G401 (cell line): ENCODE data around the gene TRMT1. TPM values are rescaled to one million over a fixed set of nuclear protein-coding genes. Genes with fewer than 3 reads are reported as not detected.

Experiments used
- DNase-seq: peaks from one replicate; pipeline ENCODE4 v3.0.0-alpha.2; 2015; ENCODE audit warnings: low spot score
- in situ Hi-C: cut with HindIII; loops from 2 replicates; pipeline ENCODE4 v1.10.0; 2016; ENCODE audit warnings: low sequenced_read_pairs, mixed read lengths
- total RNA-seq: library from RNA; depleted of rRNA; stranded (reverse); fragments of >200 nt; shearing (Covaris generic); gene quantifications from 2 replicates; pipeline ENCODE4 v1.2.3, GENCODE V29; 2014

Gene TRMT1
- total RNA-seq, 1 experiment from 2014 or later: 86.8 TPM

- in situ Hi-C loops: no loop called here
- DNase-seq: peak; percentile 82
Observed at GRCh38 chr19:13078897-13079541, 37.5 kb downstream of the TRMT1 start.

- no peak for DNase-seq
- in situ Hi-C loops: no loop called here
Observed at GRCh38 chr19:13078381-13078780, 38.2 kb downstream of the TRMT1 start.

GRCh38 chr19:13077240-13077639 lies 39.3 kb downstream of the TRMT1 start:
- no peak for DNase-seq
- in situ Hi-C loops: no loop called here

GRCh38 chr19:13076787-13077186 lies 39.8 kb downstream of the TRMT1 start:
- no peak for DNase-seq
- in situ Hi-C loops: no loop called here

GRCh38 chr19:13076320-13076719 lies 40.2 kb downstream of the TRMT1 start:
- in situ Hi-C loops: no loop called here
- no peak for DNase-seq

GRCh38 chr19:13074378-13074777 lies 42.2 kb downstream of the TRMT1 start:
- no peak for DNase-seq
- in situ Hi-C loops: loop anchor here (25.0 kb wide), 1 partner anchor 162 kb away; the partner anchor contains the start of gene SYCE2

- in situ Hi-C loops: loop anchor here (25.0 kb wide), 1 partner anchor 161 kb away; the partner anchor contains the start of gene SYCE2
- DNase-seq: no peak
Observed at GRCh38 chr19:13073263-13073662, 43.3 kb downstream of the TRMT1 start.

- DNase-seq: no peak
- in situ Hi-C loops: loop anchor here (25.0 kb wide), 1 partner anchor 160 kb away; the partner anchor contains the start of gene SYCE2
Observed at GRCh38 chr19:13072188-13072908, 44.2 kb downstream of the TRMT1 start.

GRCh38 chr19:13071444-13072187 lies 44.9 kb downstream of the TRMT1 start:
- DNase-seq: no peak
- in situ Hi-C loops: loop anchor here (25.0 kb wide), 1 partner anchor 159 kb away; the partner anchor contains the start of gene SYCE2

- DNase-seq: peak; percentile 88
- in situ Hi-C loops: loop anchor here (25.0 kb wide), 1 partner anchor 158 kb away; the partner anchor contains the start of gene SYCE2
Observed at GRCh38 chr19:13070425-13071140, 46.0 kb downstream of the TRMT1 start.

- in situ Hi-C loops: loop anchor here (25.0 kb wide), 1 partner anchor 157 kb away; the partner anchor contains the start of gene SYCE2
- DNase-seq: no peak
Observed at GRCh38 chr19:13069415-13070359, 46.9 kb downstream of the TRMT1 start.

- in situ Hi-C loops: loop anchor here (25.0 kb wide), 1 partner anchor 156 kb away; the partner anchor contains the start of gene SYCE2
- DNase-seq: no peak
Observed at GRCh38 chr19:13068085-13068846, 48.3 kb downstream of the TRMT1 start.

GRCh38 chr19:13066933-13067807 lies 49.4 kb downstream of the TRMT1 start:
- in situ Hi-C loops: loop anchor here (25.0 kb wide), 1 partner anchor 155 kb away; the partner anchor contains the start of gene SYCE2
- no peak for DNase-seq

- no peak for DNase-seq
- in situ Hi-C loops: loop anchor here (25.0 kb wide), 1 partner anchor 154 kb away; the partner anchor contains the start of gene SYCE2
Observed at GRCh38 chr19:13066226-13066625, 50.3 kb downstream of the TRMT1 start.

GRCh38 chr19:13064092-13064489 lies 52.4 kb downstream of the TRMT1 start:
- in situ Hi-C loops: loop anchor here (25.0 kb wide), 1 partner anchor 152 kb away; the partner anchor contains the start of gene SYCE2
- DNase-seq: no peak

- in situ Hi-C loops: loop anchor here (25.0 kb wide), 1 partner anchor 151 kb away; the partner anchor contains the start of gene SYCE2
- no peak for DNase-seq
Observed at GRCh38 chr19:13063461-13064091, 53.0 kb downstream of the TRMT1 start.
